Measurements from ENCODE around the gene MIDN.
"Not testable (repeated sequence)": the region's sequence is repeated elsewhere in the genome, so short reads cannot be mapped to it uniquely, and the experiment has no call there.

Gene MIDN

GRCh38 chr19:1294688-1295087, 46.3 kb downstream of the MIDN start:
- no peak for DNase-seq (ENCODE audit: low read depth)

GRCh38 chr19:1295169-1296012, 47.0 kb downstream of the MIDN start:
- DNase-seq (ENCODE audit: low read depth), result no peak

GRCh38 chr19:1296078-1296477, 47.7 kb downstream of the MIDN start:
- DNase-seq (ENCODE audit: low read depth), result no peak

- no peak for DNase-seq (ENCODE audit: low read depth)
Observed at GRCh38 chr19:1296575-1297271, 48.3 kb downstream of the MIDN start.

- DNase-seq (ENCODE audit: low read depth), result no peak
Observed at GRCh38 chr19:1298235-1298634, 49.9 kb downstream of the MIDN start.

GRCh38 chr19:1299801-1300200, 51.4 kb downstream of the MIDN start:
- no peak for DNase-seq (ENCODE audit: low read depth)

- no peak for DNase-seq (ENCODE audit: low read depth)
Observed at GRCh38 chr19:1300744-1301490, 52.5 kb downstream of the MIDN start.

GRCh38 chr19:1302533-1303239, 54.3 kb downstream of the MIDN start:
- DNase-seq (ENCODE audit: low read depth), result no peak

- DNase-seq (ENCODE audit: low read depth), result no peak
Observed at GRCh38 chr19:1304197-1304924, 56.0 kb downstream of the MIDN start.

- DNase-seq (ENCODE audit: low read depth), result not testable (repeated sequence)
Observed at GRCh38 chr19:1305354-1305753, 57.0 kb downstream of the MIDN start.

GRCh38 chr19:1307320-1307719, 58.9 kb downstream of the MIDN start:
- DNase-seq (ENCODE audit: low read depth), result no peak

- DNase-seq (ENCODE audit: low read depth), result no peak
Observed at GRCh38 chr19:1307755-1308303, 59.4 kb downstream of the MIDN start.

- no peak for DNase-seq (ENCODE audit: low read depth)
Observed at GRCh38 chr19:1308718-1309117, 60.3 kb downstream of the MIDN start.
